Naive thymus-derived CD8-positive, alpha-beta T cell (primary cell): Measurements from ENCODE around the gene CHURC1. TPM values are rescaled to one million over a fixed set of nuclear protein-coding genes. Genes with fewer than 3 reads are reported as not detected.

Experiments used
- ATAC-seq, 2 donors: fragments of 150-1000 bp; cut with Tn5 transposase in 1 of 2; sonication (Bioruptor Pico), chemical (Tn5 transposase) in 1 of 2; 1 replicate in 1 of 2; 2 replicates in 1 of 2; pipeline ENCODE4 v1.10.0; 2021; ENCODE audit warnings: mild to moderate bottlenecking in 2 of 2, moderate library complexity in 2 of 2
- POLR2A ChIA-PET: fragments of 350-600 bp; sonication (Branson Sonifier 250); formaldehyde crosslinking; loops from one replicate; lab custom pipeline; 2021; ENCODE audit warnings: antibody characterized with exemption; lab: Charles Lee
- DNase-seq, 10 donors: peaks; one replicate each; pipeline versions ENCODE4 v3.0.0 to v3.0.0-alpha.2; 2020 to 2022
- H3K27ac Mint-ChIP-seq, 10 donors: one replicate each; pipeline ENCODE4 v1.8.0; 2020 to 2022; ENCODE audit warnings: mild to moderate bottlenecking in 10 of 10, mixed read lengths in 10 of 10, moderate library complexity in 4 of 10, inconsistent platforms in 1 of 10
- H3K27me3 Mint-ChIP-seq, 5 donors: one replicate each; pipeline ENCODE4 v1.8.0; 2021 to 2022; ENCODE audit warnings: mixed read lengths in 5 of 5
- H3K36me3 Mint-ChIP-seq, 3 donors: one replicate each; pipeline ENCODE4 v1.8.0; 2020 to 2022; ENCODE audit warnings: mixed read lengths in 3 of 3, mild to moderate bottlenecking in 2 of 3, inconsistent platforms in 1 of 3
- H3K4me1 Mint-ChIP-seq, 4 donors: one replicate each; pipeline ENCODE4 v1.8.0; 2021 to 2022; ENCODE audit warnings: mixed read lengths in 4 of 4
- H3K4me3 Mint-ChIP-seq, 10 donors: one replicate each; pipeline ENCODE4 v1.8.0; 2020 to 2022; ENCODE audit warnings: mild to moderate bottlenecking in 10 of 10, mixed read lengths in 10 of 10, moderate library complexity in 6 of 10, inconsistent platforms in 1 of 10
- H3K9me3 Mint-ChIP-seq, 9 donors: one replicate each; pipeline ENCODE4 v1.8.0; 2020 to 2022; ENCODE audit warnings: mixed read lengths in 9 of 9, mild to moderate bottlenecking in 3 of 9, inconsistent platforms in 1 of 9, moderate library complexity in 1 of 9
- polyA plus RNA-seq, 3 donors: library from polyadenylated mRNA; unstranded; fragments of 300-500 nt; fragmentation: Illumina TruSeq; gene quantifications; one replicate each; pipeline ENCODE4 v1.2.3, GENCODE V29; 2021
- total RNA-seq, 8 experiments: library from RNA in 2 of 8; stranded (reverse) in 2 of 8; gene quantifications; one replicate each; pipeline ENCODE4 v1.2.3 and lab custom pipeline; 2021 to 2026

CHURC1 gene
- total and polyA plus RNA-seq, 5 experiments from 2014 or later, result 99.9 to 166 (median 122) TPM

DNA sequence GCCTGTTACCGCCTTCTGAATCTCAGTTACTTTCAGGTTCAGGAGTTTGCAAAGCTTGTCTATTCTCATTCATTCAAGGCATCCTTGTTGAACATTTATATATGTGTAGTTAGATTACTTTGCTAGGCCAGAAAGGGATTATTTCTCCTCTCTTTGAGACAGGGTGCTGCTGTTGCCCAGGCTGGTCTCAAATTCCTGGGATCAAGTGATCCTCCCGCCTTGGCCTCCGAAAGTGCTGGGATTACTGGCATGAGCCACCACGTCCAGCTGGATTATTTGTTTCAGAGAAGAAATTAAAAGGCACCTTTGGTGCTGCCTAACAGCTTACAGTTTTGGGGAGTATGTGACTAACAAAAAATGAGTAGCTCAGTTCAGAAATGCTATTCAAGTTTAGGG, 772 bp downstream of the CHURC1 start:
- POLR2A ChIA-PET, result interaction anchor here (0.6 to 2.3 kb wide), 20 partner anchors 12 to 396 kb away, joined by 3 to 67 read pairs (median 3); partner anchors contain the start of genes FNTB, GPX2, MAX and SPTB
- H3K36me3 Mint-ChIP-seq, result peaks cover 5 to 26% (median 10%) of the 10 kb centered on the region in 3 donors
- H3K9me3 Mint-ChIP-seq, result no peaks in the 10 kb centered on the region
- H3K4me3 Mint-ChIP-seq, result peak overlapping the region; percentile 84 to 97 (median 92)
- peak overlapping the region; percentile 93 to 99 (median 98) for H3K27ac Mint-ChIP-seq
- H3K4me1 Mint-ChIP-seq, result peaks cover 33 to 62% (median 57%) of the 10 kb centered on the region in 4 donors
- no peak for ATAC-seq
- H3K27me3 Mint-ChIP-seq, result peaks cover 0 to 2% (median 0%) of the 10 kb centered on the region in 5 donors
- DNase-seq, result no peak

- Mint-ChIP-seq H3K27ac (peak overlapping the region; percentile 93 to 99 (median 98)), H3K4me3 (peak overlapping the region; percentile 84 to 97 (median 92)), H3K4me1 (peaks cover 37 to 70% (median 64%) of the 10 kb centered on the region in 4 donors), H3K27me3 (no peaks in the 10 kb centered on the region), H3K9me3 (no peaks in the 10 kb centered on the region), H3K36me3 (peaks cover 11 to 33% (median 16%) of the 10 kb centered on the region in 3 donors)
- POLR2A ChIA-PET, result interaction anchor here (0.9 to 2.3 kb wide), 4 partner anchors 11 to 56 kb away, joined by 3 to 67 read pairs (median 4); partner anchors contain the start of gene GPX2
- ATAC-seq, result no peak
- DNase-seq, result no peak
Observed at GRCh38 chr14:64915797-64916196, 1.5 kb downstream of the CHURC1 start.

- H3K9me3 Mint-ChIP-seq, result peaks cover 0 to 2% (median 0%) of the 10 kb centered on the region in 9 donors
- DNase-seq, result no peak
- POLR2A ChIA-PET, result no interaction called here
- ATAC-seq, result no peak
- peaks cover 13 to 41% (median 19%) of the 10 kb centered on the region in 3 donors for H3K36me3 Mint-ChIP-seq
- H3K4me1 Mint-ChIP-seq, result peaks cover 43 to 85% (median 74%) of the 10 kb centered on the region in 4 donors
- H3K4me3 Mint-ChIP-seq, result peak overlapping the region in 8 of 10 donors; percentile 11 to 90 (median 46)
- H3K27me3 Mint-ChIP-seq, result no peaks in the 10 kb centered on the region
- peak overlapping the region in 7 of 10 donors; percentile 25 to 89 (median 58) for H3K27ac Mint-ChIP-seq
Observed at GRCh38 chr14:64918216-64918615, 4.0 kb downstream of the CHURC1 start.

- POLR2A ChIA-PET, result no interaction called here
- Mint-ChIP-seq H3K27ac (peak overlapping the region in 5 of 10 donors; percentile 12 to 83 (median 48)), H3K9me3 (peaks cover 0 to 2% (median 0%) of the 10 kb centered on the region in 9 donors), H3K36me3 (peaks cover 13 to 48% (median 19%) of the 10 kb centered on the region in 3 donors), H3K27me3 (no peaks in the 10 kb centered on the region), H3K4me3 (peak overlapping the region in 3 of 10 donors; percentile 24 to 36 (median 33)), H3K4me1 (peaks cover 41 to 86% (median 75%) of the 10 kb centered on the region in 4 donors)
- DNase-seq, result no peak
- ATAC-seq, result no peak
Observed at GRCh38 chr14:64919215-64919614, 5.0 kb downstream of the CHURC1 start.

DNA sequence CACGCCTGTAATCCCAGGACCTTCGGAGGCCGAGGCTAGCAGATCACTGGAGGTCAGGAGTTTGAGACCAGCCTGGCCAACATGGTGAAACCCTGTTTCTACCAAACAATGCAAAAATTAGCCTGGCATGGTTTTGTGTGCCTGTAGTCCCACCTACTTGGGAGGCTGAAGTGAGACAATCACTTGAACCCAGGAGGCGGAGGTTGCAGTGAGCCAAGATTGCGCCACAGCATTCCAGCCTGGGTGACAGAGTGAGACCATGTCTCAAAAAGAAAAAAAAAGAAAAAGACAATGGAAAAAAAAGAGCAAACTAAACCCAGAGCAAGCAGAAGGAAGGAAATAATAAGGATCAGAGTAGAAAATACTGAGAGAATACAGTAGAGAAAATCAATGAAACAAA, 5.4 kb downstream of the CHURC1 start:
- peak overlapping the region in 6 of 10 donors; percentile 29 to 74 (median 55) for H3K27ac Mint-ChIP-seq
- peaks cover 13 to 52% (median 22%) of the 10 kb centered on the region in 3 donors for H3K36me3 Mint-ChIP-seq
- H3K4me3 Mint-ChIP-seq, result peak overlapping the region in 5 of 10 donors; percentile 12 to 36 (median 20)

DNA sequence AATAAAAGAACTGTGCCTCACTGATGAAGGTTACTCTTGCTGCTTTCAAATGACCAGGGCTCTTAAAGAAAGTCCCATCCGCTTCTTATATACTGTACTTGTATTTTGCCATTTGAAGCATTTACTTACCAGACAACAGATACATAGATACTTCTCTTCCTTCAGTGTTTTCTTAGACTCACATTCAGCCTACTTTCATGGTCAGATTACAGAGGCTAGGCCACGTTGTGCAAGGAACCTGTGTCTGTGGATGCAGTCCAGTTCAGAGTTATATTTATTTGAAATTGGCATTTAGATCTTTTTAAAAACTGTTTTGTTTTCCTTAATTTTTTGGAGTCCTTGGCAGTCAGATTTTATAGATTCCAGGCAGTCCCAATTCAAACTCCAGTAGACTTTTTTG, 6.2 kb downstream of the CHURC1 start:
- ATAC-seq, result no peak
- no peak for DNase-seq
- H3K27me3 Mint-ChIP-seq, result no peaks in the 10 kb centered on the region
- H3K4me1 Mint-ChIP-seq, result peaks cover 39 to 85% (median 73%) of the 10 kb centered on the region in 4 donors
- peak overlapping the region in 5 of 10 donors; percentile 1 to 38 (median 31) for H3K4me3 Mint-ChIP-seq
- POLR2A ChIA-PET, result interaction anchor here (0.6 kb wide), 1 partner anchor 63 kb away, joined by 6 read pairs; no protein-coding TSS in a partner anchor
- peaks cover 8 to 54% (median 26%) of the 10 kb centered on the region in 3 donors for H3K36me3 Mint-ChIP-seq
- H3K9me3 Mint-ChIP-seq, result peaks cover 0 to 2% (median 0%) of the 10 kb centered on the region in 9 donors
- H3K27ac Mint-ChIP-seq, result peak overlapping the region in 7 of 10 donors; percentile 0 to 62 (median 34)

More for the DNA sequence above, 5.4 kb downstream of the CHURC1 start:
- peaks cover 0 to 2% (median 0%) of the 10 kb centered on the region in 9 donors for H3K9me3 Mint-ChIP-seq
- H3K27me3 Mint-ChIP-seq, result no peaks in the 10 kb centered on the region
- H3K4me1 Mint-ChIP-seq, result peaks cover 43 to 88% (median 77%) of the 10 kb centered on the region in 4 donors
- POLR2A ChIA-PET, result no interaction called here
- ATAC-seq, result no peak
- no peak for DNase-seq

- Mint-ChIP-seq H3K4me1 (peaks cover 29 to 69% (median 58%) of the 10 kb centered on the region in 4 donors), H3K4me3 (no peak overlapping the region), H3K27me3 (no peaks in the 10 kb centered on the region), H3K9me3 (peaks cover 0 to 2% (median 0%) of the 10 kb centered on the region in 9 donors), H3K36me3 (peaks cover 17 to 55% (median 38%) of the 10 kb centered on the region in 3 donors), H3K27ac (peak overlapping the region in 4 of 10 donors; percentile 65 to 84 (median 72))
- POLR2A ChIA-PET, result no interaction called here
- no peak for DNase-seq
- ATAC-seq, result no peak
Observed at GRCh38 chr14:64923015-64923414, 8.8 kb downstream of the CHURC1 start.

GRCh38 chr14:64926398-64926995, 12.2 kb downstream of the CHURC1 start:
- Mint-ChIP-seq H3K36me3 (peaks cover 8 to 45% (median 34%) of the 10 kb centered on the region in 3 donors), H3K4me3 (peak overlapping the region in 6 of 10 donors; percentile 1 to 57 (median 13))

DNA sequence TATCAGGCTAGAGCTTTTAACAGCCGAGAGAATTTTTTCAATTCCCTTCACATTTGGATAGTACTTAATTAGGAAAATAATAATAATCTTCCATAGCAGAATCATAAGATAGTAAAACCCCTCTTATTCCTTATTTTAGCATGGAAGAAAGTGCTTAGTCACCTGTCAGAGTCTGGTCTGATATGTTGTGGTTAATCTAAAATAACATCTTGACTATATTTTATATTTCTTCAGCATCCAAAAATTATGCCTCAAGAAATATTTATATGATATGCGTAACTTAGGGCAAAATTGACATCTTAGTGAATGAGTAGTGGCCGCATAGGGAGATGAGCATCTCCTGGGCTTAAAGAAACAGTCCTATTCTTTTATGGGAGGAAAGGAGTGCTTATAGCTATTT, 12.8 kb downstream of the CHURC1 start:
- POLR2A ChIA-PET, result interaction anchor here (1.4 to 6.1 kb wide), 3 partner anchors 12 to 60 kb away, joined by 5 to 67 read pairs (median 5); partner anchors contain the start of genes CHURC1 and FNTB
- Mint-ChIP-seq H3K9me3 (peaks cover 0 to 2% (median 0%) of the 10 kb centered on the region in 9 donors), H3K36me3 (peaks cover 8 to 45% (median 33%) of the 10 kb centered on the region in 3 donors), H3K4me1 (peaks cover 18 to 59% (median 24%) of the 10 kb centered on the region in 4 donors), H3K27ac (peak overlapping the region in 6 of 10 donors; percentile 41 to 87 (median 68)), H3K27me3 (no peaks in the 10 kb centered on the region), H3K4me3 (peak overlapping the region in 1 of 10 donors; percentile 7)
- no peak for DNase-seq
- ATAC-seq, result no peak

More at GRCh38 chr14:64926398-64926995, 12.2 kb downstream of the CHURC1 start:
- peak overlapping the region in 6 of 10 donors; percentile 41 to 87 (median 59) for H3K27ac Mint-ChIP-seq
- H3K9me3 Mint-ChIP-seq, result peaks cover 0 to 2% (median 0%) of the 10 kb centered on the region in 9 donors
- ATAC-seq, result no peak
- peaks cover 22 to 59% (median 29%) of the 10 kb centered on the region in 4 donors for H3K4me1 Mint-ChIP-seq
- no peak for DNase-seq
- H3K27me3 Mint-ChIP-seq, result no peaks in the 10 kb centered on the region
- POLR2A ChIA-PET, result interaction anchor here (1.6 to 6.1 kb wide), 2 partner anchors 12 to 60 kb away, joined by 5 to 67 read pairs; partner anchors contain the start of genes CHURC1 and FNTB

DNA sequence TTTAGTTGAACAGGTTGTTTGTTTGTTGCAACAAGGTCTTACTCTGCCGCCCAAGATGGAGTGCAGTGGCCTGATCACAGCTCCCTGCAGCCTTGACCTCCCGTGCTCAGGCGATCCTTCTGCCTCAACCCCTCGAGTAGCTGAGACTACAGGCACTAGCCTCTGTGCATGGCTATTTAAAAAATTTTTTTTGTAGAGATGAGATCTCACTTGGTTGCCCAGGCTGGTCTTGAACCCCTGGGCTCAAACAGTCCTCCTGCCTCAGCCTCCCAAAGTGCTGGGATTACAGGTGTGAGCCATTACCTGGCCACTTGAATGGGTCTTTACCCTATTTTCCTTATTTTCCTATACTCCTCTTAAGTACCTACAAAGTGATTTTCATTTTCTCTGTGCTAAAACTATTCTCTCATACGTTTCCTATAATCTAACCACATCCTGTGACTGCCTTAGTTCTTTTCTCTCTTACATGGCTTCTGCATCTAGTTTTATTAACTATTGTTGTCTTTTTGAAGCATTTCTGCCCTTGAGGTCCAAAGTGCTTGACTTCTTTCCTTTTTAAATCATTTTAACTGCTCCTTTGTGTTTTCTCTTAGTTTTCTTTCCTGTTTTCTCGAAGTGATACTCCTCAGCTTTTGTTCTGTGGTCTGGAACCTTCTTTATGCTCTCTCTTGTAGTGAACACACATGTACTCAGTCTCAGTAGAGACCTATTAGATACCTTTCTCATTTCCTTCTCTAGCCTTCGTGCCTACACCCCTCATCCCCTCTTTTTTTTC, 14.2 kb downstream of the CHURC1 start:
- H3K4me1 Mint-ChIP-seq, result peaks cover 18 to 63% (median 26%) of the 10 kb centered on the region in 4 donors
- H3K9me3 Mint-ChIP-seq, result peaks cover 0 to 2% (median 0%) of the 10 kb centered on the region in 9 donors

DNA sequence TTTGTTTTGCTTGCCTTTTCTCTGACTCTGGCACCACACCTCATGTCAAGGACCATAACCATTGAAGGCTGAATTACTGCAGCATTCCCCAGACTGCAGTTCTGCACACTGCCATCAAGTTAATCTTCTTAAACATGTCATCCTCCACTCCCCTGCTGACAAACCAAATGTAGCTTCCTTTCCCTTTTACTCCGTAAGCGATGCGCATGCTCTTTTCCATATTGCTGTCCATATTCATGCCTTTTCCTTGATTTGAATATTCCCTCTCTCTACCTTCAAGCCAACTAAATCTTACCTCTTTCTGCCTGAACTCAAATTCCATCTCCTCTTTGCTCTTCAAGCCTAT, 14.7 kb downstream of the CHURC1 start:
- peak in 1 of 10 donors; percentile 8 for DNase-seq
- Mint-ChIP-seq H3K27ac (no peak overlapping the region), H3K9me3 (peaks cover 0 to 2% (median 0%) of the 10 kb centered on the region in 9 donors), H3K27me3 (no peaks in the 10 kb centered on the region), H3K4me1 (peaks cover 17 to 62% (median 23%) of the 10 kb centered on the region in 4 donors), H3K4me3 (no peak overlapping the region), H3K36me3 (peaks cover 8 to 59% (median 45%) of the 10 kb centered on the region in 3 donors)
- POLR2A ChIA-PET, result interaction anchor here (0.9 to 6.1 kb wide), 2 partner anchors 14 to 18 kb away, joined by 3 to 67 read pairs; partner anchors contain the start of gene CHURC1
- peak in 1 of 2 donors; percentile 69 for ATAC-seq

More for the DNA sequence above, 14.2 kb downstream of the CHURC1 start:
- H3K4me3 Mint-ChIP-seq, result no peak overlapping the region
- no peak overlapping the region for H3K27ac Mint-ChIP-seq
- ATAC-seq, result peak; percentile 73 to 88
- H3K27me3 Mint-ChIP-seq, result no peaks in the 10 kb centered on the region
- POLR2A ChIA-PET, result interaction anchor here (0.9 to 6.1 kb wide), 3 partner anchors 14 to 18 kb away, joined by 3 to 67 read pairs (median 5); partner anchors contain the start of gene CHURC1
- H3K36me3 Mint-ChIP-seq, result peaks cover 8 to 58% (median 42%) of the 10 kb centered on the region in 3 donors
- peak in 3 of 10 donors; percentile 51 to 72 (median 71) for DNase-seq
